ENCODE measurements around the gene ADGRG1.

Gene ADGRG1

GRCh38 chr16:57667048-57667525 lies 38.7 kb downstream of the ADGRG1 start:
- in situ Hi-C loops (cut with HindIII; ENCODE audit: low sequenced_read_pairs) = no loop called here
- H3K4me3 ChIP-seq (ENCODE audit: low read depth, low read length) = no peak overlapping the region
- no peak for TF ChIP-seq CTCF (IDR thresholded peaks at IDR 0.05; ENCODE audit: low read depth, low read length, missing control alignments)
- no peak for DNase-seq (ENCODE audit: low read depth)

GRCh38 chr16:57667526-57668262 lies 39.3 kb downstream of the ADGRG1 start:
- TF ChIP-seq CTCF (IDR thresholded peaks at IDR 0.05; ENCODE audit: low read depth, low read length, missing control alignments) = no peak
- in situ Hi-C loops (cut with HindIII; ENCODE audit: low sequenced_read_pairs) = no loop called here
- no peak overlapping the region for H3K4me3 ChIP-seq (ENCODE audit: low read depth, low read length)
- DNase-seq (ENCODE audit: low read depth) = no peak

- DNase-seq (ENCODE audit: low read depth) = no peak
- H3K4me3 ChIP-seq (ENCODE audit: low read depth, low read length) = no peak within 1 kb of the TSS
- TF ChIP-seq CTCF (IDR thresholded peaks at IDR 0.05; ENCODE audit: low read depth, low read length, missing control alignments) = no peak
- in situ Hi-C loops (cut with HindIII; ENCODE audit: low sequenced_read_pairs) = no loop called here
These were observed 39.8 kb downstream of the ADGRG1 start, which contains the start of gene ADGRG3 for GRCh38 chr16:57668263-57668571. Gene ADGRG3 (plus strand): TSS chr16:57668306. CDS start chr16:57668348, 42 bp downstream.

- H3K4me3 ChIP-seq (ENCODE audit: low read depth, low read length) = no peak overlapping the region
- in situ Hi-C loops (cut with HindIII; ENCODE audit: low sequenced_read_pairs) = no loop called here
- no peak for DNase-seq (ENCODE audit: low read depth)
- no peak for TF ChIP-seq CTCF (IDR thresholded peaks at IDR 0.05; ENCODE audit: low read depth, low read length, missing control alignments)
These were observed 40.4 kb downstream of the ADGRG1 start for GRCh38 chr16:57668630-57669475.

- H3K4me3 ChIP-seq (ENCODE audit: low read depth, low read length) = no peak overlapping the region
- DNase-seq (ENCODE audit: low read depth) = no peak
- in situ Hi-C loops (cut with HindIII; ENCODE audit: low sequenced_read_pairs) = no loop called here
These were observed 41.2 kb downstream of the ADGRG1 start for GRCh38 chr16:57669476-57670162.

More at GRCh38 chr16:57669476-57670162, 41.2 kb downstream of the ADGRG1 start:
- no peak for TF ChIP-seq CTCF (IDR thresholded peaks at IDR 0.05; ENCODE audit: low read depth, low read length, missing control alignments)
